T-helper 17 cell (primary cell): ENCODE results near the gene ANGEL2. TPM values are rescaled to one million over a fixed set of nuclear protein-coding genes. Genes with fewer than 3 reads are reported as not detected.
"Not testable (repeated sequence)": the region's sequence is repeated elsewhere in the genome, so short reads cannot be mapped to it uniquely, and the experiment has no call there.

Experiments
- ATAC-seq: fragments of 150-1000 bp; cut with Tn5 transposase; 2 replicates; pipeline ENCODE4 v1.10.0; 2021; ENCODE audit warnings: mild to moderate bottlenecking, moderate library complexity
- DNase-seq, 3 donors: peaks; one replicate each; pipeline versions ENCODE4 v3.0.0 to v3.0.0-alpha.2; 2020 to 2021
- H3K9me3 ChIP-seq: one replicate; pipeline ENCODE4 v1.7.0; 2013; ENCODE audit warnings: low read length, mild to moderate bottlenecking; ENCODE audit not compliant: control insufficient read depth, poor library complexity, severe bottlenecking
- H3K27ac Mint-ChIP-seq: one replicate; pipeline ENCODE4 v1.8.0; 2022; ENCODE audit warnings: mild to moderate bottlenecking, moderate library complexity, mixed read lengths
- H3K27me3 Mint-ChIP-seq: one replicate; pipeline ENCODE4 v1.8.0; 2022; ENCODE audit warnings: mixed read lengths
- H3K36me3 Mint-ChIP-seq: one replicate; pipeline ENCODE4 v1.8.0; 2022; ENCODE audit warnings: low read depth, mixed read lengths
- H3K4me1 Mint-ChIP-seq: one replicate; pipeline ENCODE4 v1.8.0; 2022; ENCODE audit warnings: mild to moderate bottlenecking, mixed read lengths
- H3K4me3 Mint-ChIP-seq: one replicate; pipeline ENCODE4 v1.8.0; 2022; ENCODE audit warnings: mild to moderate bottlenecking, moderate library complexity, mixed read lengths
- total RNA-seq, 4 donors: library from RNA in 2 of 4; stranded (reverse) in 2 of 4; gene quantifications; one replicate each; pipeline ENCODE4 v1.2.3 and lab custom pipeline; 2022 to 2026

The ANGEL2 gene
- total RNA-seq, 2 donors from 2014 or later: 47.3 to 55.3 TPM

DNA sequence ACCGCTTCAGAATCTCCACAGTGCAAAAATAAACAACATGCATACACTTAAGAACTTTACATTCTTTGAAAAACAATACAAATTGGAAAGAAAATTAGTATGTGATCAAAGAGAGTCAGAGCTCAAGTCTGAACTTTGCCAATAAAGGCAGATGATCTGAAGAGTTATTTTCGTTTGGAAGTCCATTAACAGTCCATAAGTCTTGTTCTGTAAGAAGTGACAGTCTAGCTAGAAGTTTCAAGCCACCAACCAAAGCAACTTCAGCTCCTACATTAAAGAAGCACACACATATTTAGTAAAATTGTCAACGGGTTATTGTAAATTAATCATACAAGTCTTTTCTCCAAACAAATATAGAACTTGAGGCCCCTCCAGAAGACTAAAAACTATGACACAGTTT, 20.7 kb downstream of the ANGEL2 start:
- no peak for ATAC-seq

DNA sequence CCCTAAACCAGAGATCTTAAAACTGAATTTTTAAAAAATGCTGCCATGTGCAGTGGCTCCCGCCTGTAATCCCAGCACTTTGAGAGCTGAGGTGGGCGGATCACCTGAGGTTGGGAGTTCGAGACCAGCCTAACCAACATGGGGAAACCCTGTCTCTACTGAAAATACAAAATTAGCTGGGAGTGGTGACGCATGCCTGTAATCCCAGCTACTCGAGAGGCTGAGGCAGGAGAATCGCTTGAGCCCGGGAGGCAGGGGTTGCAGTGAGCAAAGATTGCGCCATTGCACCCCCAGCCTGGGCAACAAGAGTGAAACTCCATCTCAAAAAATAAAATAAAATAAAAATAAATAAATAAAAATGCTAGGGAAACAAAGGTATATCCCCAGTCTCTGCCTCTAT, 21.7 kb downstream of the ANGEL2 start:
- not testable (repeated sequence) for H3K4me3 Mint-ChIP-seq, H3K36me3 Mint-ChIP-seq, H3K27me3 Mint-ChIP-seq, H3K27ac Mint-ChIP-seq, H3K4me1 Mint-ChIP-seq, ATAC-seq, H3K9me3 ChIP-seq, DNase-seq

More for the DNA sequence above, 20.7 kb downstream of the ANGEL2 start:
- peaks cover 3% of the 10 kb centered on the region for H3K4me1 Mint-ChIP-seq
- H3K27ac Mint-ChIP-seq: no peak overlapping the region
- no peak for DNase-seq
- H3K36me3 Mint-ChIP-seq: peaks cover 5% of the 10 kb centered on the region
- no peaks in the 10 kb centered on the region for H3K9me3 ChIP-seq
- no peak overlapping the region for H3K4me3 Mint-ChIP-seq
- no peaks in the 10 kb centered on the region for H3K27me3 Mint-ChIP-seq

DNA sequence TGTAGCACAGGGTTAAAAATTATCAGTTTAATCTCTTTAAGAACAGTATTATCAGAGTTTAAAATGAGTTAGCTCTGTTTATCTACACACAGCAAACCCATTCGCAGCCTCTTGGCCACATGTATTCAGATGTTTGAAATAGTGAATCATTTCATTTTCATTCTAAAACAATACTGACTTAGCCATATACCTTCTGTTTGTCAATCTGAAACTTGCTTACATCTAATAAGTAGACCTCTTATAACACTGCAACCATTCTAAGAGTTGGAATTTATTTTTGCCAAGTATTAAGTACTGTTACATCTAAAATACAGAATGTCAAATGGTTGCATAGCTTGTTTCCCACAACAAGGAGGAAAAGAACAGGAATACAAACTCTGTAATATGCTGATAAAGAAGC, 25.4 kb downstream of the ANGEL2 start:
- Mint-ChIP-seq H3K36me3 (peaks cover 2% of the 10 kb centered on the region), H3K27me3 (no peaks in the 10 kb centered on the region), H3K4me1 (no peaks in the 10 kb centered on the region), H3K4me3 (no peak overlapping the region), H3K27ac (peak overlapping the region; percentile 16)
- no peak for DNase-seq
- no peak for ATAC-seq
- H3K9me3 ChIP-seq: no peaks in the 10 kb centered on the region

DNA sequence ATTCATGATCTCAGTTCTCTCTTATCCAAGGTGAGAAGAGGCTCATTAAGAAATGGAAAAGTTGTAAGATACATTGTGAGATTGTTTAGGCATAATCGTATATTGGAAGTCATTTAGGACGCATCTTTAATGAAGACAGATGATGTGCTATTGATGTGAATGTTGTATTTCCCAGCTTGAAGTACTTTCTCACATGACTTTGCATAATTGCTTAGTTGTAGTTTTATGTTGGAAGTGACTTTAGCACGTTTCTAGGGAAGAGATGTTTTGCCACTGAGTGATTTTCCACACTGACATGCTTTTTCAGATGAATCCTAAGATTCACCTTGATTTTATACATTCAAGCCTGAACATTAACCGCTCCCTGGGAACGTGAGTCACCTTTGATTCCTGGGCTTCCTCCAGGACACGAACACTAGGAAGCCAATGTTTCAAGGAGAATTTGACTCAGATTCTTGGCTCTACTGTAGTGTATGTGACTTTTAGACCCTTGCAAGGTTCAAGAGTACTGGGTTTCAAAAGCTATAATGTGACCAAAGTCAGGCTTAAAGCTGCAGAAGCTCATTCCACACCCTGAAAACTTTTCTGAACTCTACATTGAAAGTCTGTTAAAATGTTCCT, 27.9 kb downstream of the ANGEL2 start:
- H3K27ac Mint-ChIP-seq: no peak overlapping the region
- ATAC-seq: no peak
- peaks cover 2% of the 10 kb centered on the region for H3K36me3 Mint-ChIP-seq

DNA sequence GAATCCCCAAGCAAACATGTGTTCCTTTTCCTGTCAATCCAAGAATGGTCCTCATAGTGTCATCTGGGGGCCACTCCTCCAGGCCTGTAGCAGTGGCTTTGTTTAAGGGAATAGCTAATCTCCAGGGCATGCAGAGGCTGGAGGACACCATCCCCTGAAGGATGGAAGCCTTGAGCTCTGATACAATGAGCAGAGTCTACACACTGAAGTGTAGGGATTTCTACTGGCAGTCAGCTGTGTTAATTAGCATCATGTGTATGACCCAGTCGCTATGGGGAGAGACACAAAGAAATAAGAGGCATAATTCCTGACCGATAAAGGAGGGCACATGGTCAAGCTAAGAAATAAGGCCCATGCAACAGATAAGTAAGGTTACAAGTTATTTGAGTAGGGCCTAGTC, 29.1 kb downstream of the ANGEL2 start:
- no peaks in the 10 kb centered on the region for H3K36me3 Mint-ChIP-seq
- no peaks in the 10 kb centered on the region for H3K27me3 Mint-ChIP-seq
- ATAC-seq: no peak
- H3K4me3 Mint-ChIP-seq: no peak overlapping the region
- no peaks in the 10 kb centered on the region for H3K9me3 ChIP-seq
- DNase-seq: no peak
- H3K4me1 Mint-ChIP-seq: peaks cover 7% of the 10 kb centered on the region
- no peak overlapping the region for H3K27ac Mint-ChIP-seq

More for the DNA sequence above, 27.9 kb downstream of the ANGEL2 start:
- Mint-ChIP-seq H3K4me3 (no peak overlapping the region), H3K27me3 (no peaks in the 10 kb centered on the region), H3K4me1 (peaks cover 2% of the 10 kb centered on the region)
- no peak for DNase-seq
- no peaks in the 10 kb centered on the region for H3K9me3 ChIP-seq

DNA sequence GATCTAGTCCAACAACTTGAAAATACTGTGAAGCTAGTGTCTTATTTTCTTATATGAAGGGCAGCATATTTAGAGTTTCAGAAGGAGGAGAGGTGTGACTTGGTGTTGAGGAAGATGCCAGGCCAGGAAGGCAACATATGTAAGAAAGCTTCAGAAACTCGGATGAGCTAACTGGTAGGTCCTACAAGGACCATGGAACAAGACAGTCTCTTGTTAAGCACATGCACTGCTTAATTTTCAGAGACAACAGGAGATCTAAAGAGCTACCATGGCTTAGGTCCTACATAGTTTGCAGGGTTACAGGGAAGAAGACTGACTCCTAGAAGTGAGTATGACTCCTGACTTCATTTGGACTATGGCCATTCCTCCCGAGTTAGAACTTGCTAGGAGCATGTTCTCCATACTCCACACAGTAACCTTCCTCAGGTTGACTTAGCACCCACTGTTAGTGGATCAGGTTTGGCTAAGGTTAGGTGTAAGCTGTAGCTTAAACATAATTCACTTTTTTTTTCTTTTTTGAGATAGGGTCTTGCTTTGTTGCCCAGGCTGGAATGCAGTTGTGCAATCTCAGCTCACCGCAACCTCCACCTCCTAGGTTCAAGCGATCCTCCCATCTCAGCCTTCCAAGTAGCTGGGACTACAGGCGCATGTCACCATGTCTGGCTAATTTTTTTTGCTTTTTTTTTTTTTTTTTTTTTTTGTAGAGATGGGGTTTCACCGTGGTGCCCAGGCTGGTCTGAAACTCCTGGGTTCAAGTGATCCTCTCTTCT, 31.0 kb downstream of the ANGEL2 start:
- Mint-ChIP-seq H3K4me1 (peaks cover 15% of the 10 kb centered on the region), H3K27me3 (peaks cover 5% of the 10 kb centered on the region), H3K27ac (peak overlapping the region; percentile 63), H3K36me3 (peaks cover 2% of the 10 kb centered on the region), H3K4me3 (no peak overlapping the region)
- H3K9me3 ChIP-seq: no peaks in the 10 kb centered on the region
- ATAC-seq (no peak), DNase-seq (no peak)

DNA sequence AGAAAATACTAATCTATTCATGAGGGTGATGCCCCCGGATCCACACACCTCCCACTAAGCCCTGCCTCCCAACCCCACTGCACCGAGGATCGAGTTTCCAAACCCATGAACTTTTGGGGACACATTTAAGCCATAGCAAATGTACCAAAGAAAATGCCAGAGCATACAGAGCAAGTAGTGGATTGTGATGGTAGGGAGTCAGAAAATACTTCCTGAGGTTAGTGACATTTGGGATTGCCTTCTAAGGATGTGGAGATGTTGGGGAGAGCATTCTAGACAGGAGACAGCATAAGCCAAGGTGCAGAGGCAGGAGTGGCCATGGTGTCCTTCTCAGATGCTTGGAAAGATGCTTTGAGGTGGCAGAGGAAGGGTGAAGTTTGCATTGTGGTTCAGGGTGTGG, 32.2 kb downstream of the ANGEL2 start:
- no peak for DNase-seq
- ATAC-seq: no peak
- no peaks in the 10 kb centered on the region for H3K9me3 ChIP-seq
- Mint-ChIP-seq H3K4me1 (peaks cover 18% of the 10 kb centered on the region), H3K4me3 (no peak overlapping the region), H3K27me3 (peaks cover 10% of the 10 kb centered on the region), H3K27ac (peak overlapping the region; percentile 63), H3K36me3 (peaks cover 5% of the 10 kb centered on the region)

DNA sequence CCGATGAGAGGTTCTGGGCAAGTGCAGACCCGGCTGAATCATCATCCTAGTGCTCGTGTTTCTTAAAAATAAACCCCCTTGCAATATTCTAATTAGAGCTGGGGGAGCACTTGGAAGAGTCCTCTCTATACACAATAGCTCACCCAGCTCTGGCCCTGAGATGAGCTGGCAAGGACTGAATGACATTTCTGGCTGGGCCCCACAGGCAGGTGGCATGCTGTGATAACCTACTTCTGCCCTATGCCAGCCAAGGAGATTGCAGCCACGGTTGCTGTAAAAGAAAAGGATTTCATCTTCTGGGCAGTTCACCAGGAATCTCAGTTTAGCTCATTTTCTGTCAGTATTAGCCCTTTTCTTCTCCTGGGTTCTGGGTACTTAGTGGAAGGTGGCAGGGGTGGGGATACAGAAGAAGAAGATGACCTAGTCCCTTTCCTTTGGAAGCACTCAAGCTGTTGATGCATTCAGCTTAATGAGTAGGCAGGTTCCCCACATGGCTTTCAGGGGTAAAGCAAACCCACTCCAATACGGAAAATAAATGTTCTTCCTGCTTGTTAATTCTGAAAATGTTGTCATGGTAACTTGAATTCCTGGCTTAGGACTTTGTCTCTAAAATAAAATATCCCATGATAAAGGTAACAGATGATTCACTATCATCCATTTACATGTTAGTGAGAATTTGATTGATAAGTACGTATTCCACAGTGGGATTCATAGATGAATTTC, 33.1 kb downstream of the ANGEL2 start:
- H3K4me1 Mint-ChIP-seq: peaks cover 18% of the 10 kb centered on the region
- DNase-seq: no peak
- peaks cover 13% of the 10 kb centered on the region for H3K27me3 Mint-ChIP-seq
- no peaks in the 10 kb centered on the region for H3K9me3 ChIP-seq
- H3K4me3 Mint-ChIP-seq: no peak overlapping the region
- no peak overlapping the region for H3K27ac Mint-ChIP-seq
- ATAC-seq: no peak
- peaks cover 5% of the 10 kb centered on the region for H3K36me3 Mint-ChIP-seq

DNA sequence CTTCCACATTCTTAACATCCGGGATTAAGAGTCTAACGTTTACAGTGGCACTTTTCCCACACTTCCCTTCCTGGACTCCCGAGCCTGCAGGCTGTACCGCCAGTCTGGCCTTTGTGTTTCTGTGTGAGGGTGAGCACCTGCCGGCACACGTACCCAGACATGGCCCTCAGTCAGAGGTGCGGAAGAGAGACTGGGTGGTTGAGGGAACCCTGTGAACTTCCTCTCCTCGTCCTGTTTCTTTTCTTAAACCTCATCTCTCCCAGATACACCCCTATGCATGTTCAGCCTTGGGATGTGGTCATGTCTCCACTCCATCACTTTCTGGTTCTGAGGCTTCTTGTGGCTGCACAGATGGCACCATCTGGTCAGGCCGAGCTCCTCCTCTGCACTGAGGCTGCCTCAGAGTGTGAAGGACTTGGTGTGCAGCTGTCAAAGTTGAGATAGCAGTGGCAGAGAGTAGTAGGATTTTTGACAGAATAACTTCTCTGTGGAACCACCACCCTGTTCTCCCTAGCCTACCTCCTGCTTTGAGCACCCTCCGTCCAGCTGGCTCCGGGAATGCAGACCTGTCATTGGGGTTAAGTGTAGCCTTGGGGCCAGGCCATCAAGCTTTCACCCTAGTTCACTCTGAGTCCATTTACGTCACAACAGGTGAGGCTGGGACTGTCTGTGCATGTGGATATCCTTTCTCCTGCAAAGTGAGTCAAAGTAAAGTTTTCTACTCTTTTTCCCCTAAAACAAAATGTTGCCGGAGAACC, 33.9 kb downstream of the ANGEL2 start:
- ATAC-seq: no peak
- Mint-ChIP-seq H3K4me3 (peak overlapping the region; percentile 19), H3K27ac (no peak overlapping the region), H3K27me3 (peaks cover 22% of the 10 kb centered on the region), H3K4me1 (peaks cover 21% of the 10 kb centered on the region), H3K36me3 (peaks cover 5% of the 10 kb centered on the region)
- no peak for DNase-seq
- no peaks in the 10 kb centered on the region for H3K9me3 ChIP-seq

DNA sequence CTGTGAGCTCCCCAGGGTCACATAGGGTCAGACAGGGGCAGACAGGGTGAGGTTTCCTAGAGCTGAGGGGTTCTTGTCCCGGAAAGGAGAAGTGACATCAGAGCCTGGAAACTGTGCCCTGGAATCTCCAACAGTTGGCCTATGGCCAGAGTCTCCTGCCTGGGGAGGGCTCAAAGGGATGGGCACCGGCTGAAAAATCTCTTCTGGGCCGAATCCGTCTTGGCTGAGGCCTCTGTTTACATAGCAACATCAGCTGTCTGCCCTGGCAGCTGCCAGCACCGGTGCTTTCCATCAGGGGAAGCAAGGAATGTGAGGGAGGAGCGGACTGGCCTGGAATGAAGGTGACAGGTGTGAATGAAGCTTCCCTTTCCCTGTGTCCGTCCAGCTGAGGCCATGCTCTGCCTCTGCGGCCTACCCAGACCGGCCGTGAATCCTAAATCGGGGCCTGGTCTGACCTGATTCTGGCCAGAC, 34.6 kb downstream of the ANGEL2 start:
- ATAC-seq (no peak), DNase-seq (no peak)
- H3K4me1 Mint-ChIP-seq: peaks cover 24% of the 10 kb centered on the region
- H3K4me3 Mint-ChIP-seq: no peak overlapping the region
- H3K9me3 ChIP-seq: no peaks in the 10 kb centered on the region
- H3K36me3 Mint-ChIP-seq: peaks cover 8% of the 10 kb centered on the region
- peaks cover 29% of the 10 kb centered on the region for H3K27me3 Mint-ChIP-seq
- no peak overlapping the region for H3K27ac Mint-ChIP-seq

DNA sequence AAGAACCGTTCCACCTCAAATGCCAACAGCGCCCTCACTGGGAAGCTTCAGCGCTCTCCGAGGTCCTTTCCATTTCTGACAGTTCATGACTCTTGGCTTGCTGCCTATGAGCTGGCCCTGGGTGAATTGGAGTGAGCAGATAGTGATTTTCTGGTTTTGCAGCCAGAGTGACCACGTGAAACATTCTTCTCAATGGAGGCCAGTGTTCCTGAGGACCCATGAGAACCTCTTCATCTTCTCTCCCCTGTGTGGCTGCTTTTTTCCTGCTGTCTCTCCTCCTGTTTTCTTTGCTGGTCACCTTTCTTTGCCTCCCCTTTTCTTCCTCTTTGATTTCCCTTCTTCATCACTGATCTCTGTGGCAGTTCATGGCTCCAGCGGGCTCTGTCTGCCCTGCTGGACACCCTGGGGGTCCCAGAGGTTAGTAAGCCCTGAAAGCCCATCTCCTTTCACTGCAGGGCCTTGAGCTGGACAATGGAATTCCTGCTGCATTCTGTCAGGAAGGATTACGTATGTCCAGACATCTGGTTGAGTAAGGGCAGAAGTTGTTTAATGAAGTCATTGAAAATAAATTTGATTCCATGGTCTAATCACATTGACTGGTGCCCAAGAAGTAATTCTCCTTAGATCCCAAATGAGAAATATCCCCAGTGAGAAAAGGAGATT, 35.4 kb downstream of the ANGEL2 start:
- DNase-seq (no peak), ATAC-seq (no peak)
- Mint-ChIP-seq H3K4me1 (peaks cover 24% of the 10 kb centered on the region), H3K36me3 (peaks cover 8% of the 10 kb centered on the region), H3K4me3 (no peak overlapping the region), H3K27ac (peak overlapping the region; percentile 45), H3K27me3 (peaks cover 37% of the 10 kb centered on the region)
- H3K9me3 ChIP-seq: no peaks in the 10 kb centered on the region

DNA sequence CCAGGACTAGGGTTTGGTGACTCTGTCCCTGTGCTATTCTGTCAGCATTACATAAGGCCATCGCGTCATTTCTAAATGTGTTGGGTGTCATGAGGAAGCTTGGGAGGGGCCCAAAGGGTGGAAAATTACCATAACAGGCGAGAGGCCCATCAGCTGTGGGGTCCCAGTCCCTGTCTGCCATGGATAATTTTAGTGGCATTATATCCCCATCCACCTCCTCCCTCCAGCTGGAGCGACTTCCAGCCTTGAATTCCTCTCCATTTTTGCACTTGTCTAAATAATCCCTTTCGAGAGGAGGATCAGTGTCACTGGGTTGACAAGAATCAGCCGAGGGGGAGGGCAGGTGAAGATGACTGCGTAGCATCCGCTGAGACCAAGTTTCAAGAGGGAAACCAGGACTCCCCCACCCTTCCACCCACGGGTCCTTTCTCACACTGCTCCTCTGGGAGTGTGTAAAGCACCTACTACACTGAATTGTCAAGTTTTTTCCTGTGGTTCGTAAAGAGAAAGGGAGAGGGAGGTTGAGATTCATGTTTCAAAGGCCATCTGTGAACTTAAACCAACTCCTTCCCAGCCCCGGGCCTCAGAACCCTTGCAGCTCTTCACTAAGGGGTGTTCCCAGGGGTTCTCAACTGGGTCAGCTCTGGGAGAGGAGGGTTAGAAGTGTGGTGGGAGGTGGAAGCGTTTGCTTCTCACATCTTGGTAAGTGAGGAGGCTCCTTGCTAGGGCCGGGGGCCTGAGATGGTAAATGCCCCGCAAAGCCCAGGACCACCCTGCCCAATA, 36.1 kb downstream of the ANGEL2 start:
- Mint-ChIP-seq H3K4me3 (peak overlapping the region; percentile 55), H3K27me3 (peaks cover 44% of the 10 kb centered on the region), H3K27ac (peak overlapping the region; percentile 45), H3K36me3 (peaks cover 8% of the 10 kb centered on the region), H3K4me1 (peaks cover 24% of the 10 kb centered on the region)
- no peaks in the 10 kb centered on the region for H3K9me3 ChIP-seq
- ATAC-seq: peak; percentile 73
- DNase-seq: no peak
